ENCODE data around the gene EFCAB11. TPM values are rescaled to one million over a fixed set of nuclear protein-coding genes. Genes with fewer than 3 reads are reported as not detected.

EFCAB11 gene
- polyA plus RNA-seq, 3 donors, result 2.0 to 4.3 (median 2.1) TPM

- no peaks in the 10 kb centered on the region for H3K4me1 ChIP-seq (ENCODE audit: control insufficient read depth in 1 of 2, insufficient read depth in 2 of 2, low read length in 2 of 2)
- no peak overlapping the region for H2AFZ ChIP-seq (ENCODE audit: insufficient read depth, low read depth, low read length, poor library complexity, severe bottlenecking)
- H3K4me1 Mint-ChIP-seq, result peaks cover 2% of the 10 kb centered on the region
- H3K27ac Mint-ChIP-seq, result no peak overlapping the region
- H3K9me3 ChIP-seq (replicated peaks in 1 of 2; ENCODE audit: control insufficient read depth in 1 of 2, insufficient read depth in 1 of 2, low read length in 2 of 2), result no peaks in the 10 kb centered on the region
- H3K36me3 ChIP-seq (replicated peaks in 1 of 2; ENCODE audit: control insufficient read depth in 1 of 2, insufficient read depth in 2 of 2, low read length in 2 of 2), result no peaks in the 10 kb centered on the region
- no peaks in the 10 kb centered on the region for H4K20me1 ChIP-seq (ENCODE audit: insufficient read depth, low read length)
- DNase-seq, result no peak
- H3K79me2 ChIP-seq (ENCODE audit: insufficient read depth, low read length), result no peaks in the 10 kb centered on the region
- no peak overlapping the region for H3K4me3 ChIP-seq (replicated peaks in 1 of 3; ENCODE audit: low read depth in 2 of 3, low read length in 3 of 3)
- H3K36me3 Mint-ChIP-seq, result no peaks in the 10 kb centered on the region
- H3K27ac ChIP-seq (ENCODE audit: low read depth in 1 of 2, low read length in 2 of 2), result no peak overlapping the region
- peaks cover 0 to 3% (median 1%) of the 10 kb centered on the region in 3 donors for H3K27me3 Mint-ChIP-seq (ENCODE audit: low read depth in 3 of 3)
- no peak overlapping the region for H3K4me2 ChIP-seq (replicated peaks; ENCODE audit: extremely low read depth, low read length, poor library complexity, severe bottlenecking)
- intact Hi-C loops (cut with micrococcal nuclease), result no loop called here
- WGBS (ENCODE audit: insufficient coverage), result 64% methylated on average over 1 of the region's 1 CpG
- H3K27me3 ChIP-seq (ENCODE audit: control insufficient read depth in 2 of 2, insufficient read depth in 2 of 2, low read length in 2 of 2), result no peaks in the 10 kb centered on the region
- H3K9me3 Mint-ChIP-seq, result peaks cover 0 to 9% (median 4%) of the 10 kb centered on the region in 7 donors
- H3K9ac ChIP-seq (ENCODE audit: insufficient read depth, low read length, poor library complexity, severe bottlenecking), result no peak overlapping the region
- no peak for TF ChIP-seq CTCF (IDR thresholded peaks at IDR 0.05)
- no peak overlapping the region for H3K4me3 Mint-ChIP-seq
Measured at GRCh38 chr14:89844508-89844907, 110.0 kb downstream of the EFCAB11 start.

GRCh38 chr14:89842837-89843236 lies 111.7 kb downstream of the EFCAB11 start:
- no peak for DNase-seq
- Histone ChIP-seq H3K9ac (ENCODE audit: insufficient read depth, low read length, poor library complexity, severe bottlenecking) (no peak overlapping the region), H3K4me2 (replicated peaks; ENCODE audit: extremely low read depth, low read length, poor library complexity, severe bottlenecking) (no peak overlapping the region), H3K27ac (ENCODE audit: low read depth in 1 of 2, low read length in 2 of 2) (no peak overlapping the region), H3K4me1 (ENCODE audit: control insufficient read depth in 1 of 2, insufficient read depth in 2 of 2, low read length in 2 of 2) (no peaks in the 10 kb centered on the region), H3K4me3 (replicated peaks in 1 of 3; ENCODE audit: low read depth in 2 of 3, low read length in 3 of 3) (no peak overlapping the region), H3K9me3 (replicated peaks in 1 of 2; ENCODE audit: control insufficient read depth in 1 of 2, insufficient read depth in 1 of 2, low read length in 2 of 2) (no peaks in the 10 kb centered on the region), H2AFZ (ENCODE audit: insufficient read depth, low read depth, low read length, poor library complexity, severe bottlenecking) (no peak overlapping the region), H3K79me2 (ENCODE audit: insufficient read depth, low read length) (no peaks in the 10 kb centered on the region), H3K27me3 (ENCODE audit: control insufficient read depth in 2 of 2, insufficient read depth in 2 of 2, low read length in 2 of 2) (no peaks in the 10 kb centered on the region), H3K36me3 (replicated peaks in 1 of 2; ENCODE audit: control insufficient read depth in 1 of 2, insufficient read depth in 2 of 2, low read length in 2 of 2) (no peaks in the 10 kb centered on the region), H4K20me1 (ENCODE audit: insufficient read depth, low read length) (no peaks in the 10 kb centered on the region)
- WGBS (ENCODE audit: insufficient coverage), result 100% methylated on average over 1 of the region's 3 CpGs
- intact Hi-C loops (cut with micrococcal nuclease), result no loop called here
- no peak for TF ChIP-seq CTCF (IDR thresholded peaks at IDR 0.05)
- H3K4me3 Mint-ChIP-seq, result no peak overlapping the region
- peaks cover 2 to 13% (median 6%) of the 10 kb centered on the region in 7 donors for H3K9me3 Mint-ChIP-seq
- peaks cover 0 to 3% (median 1%) of the 10 kb centered on the region in 3 donors for H3K27me3 Mint-ChIP-seq (ENCODE audit: low read depth in 3 of 3)
- no peak overlapping the region for H3K27ac Mint-ChIP-seq
- H3K36me3 Mint-ChIP-seq, result no peaks in the 10 kb centered on the region
- peaks cover 2% of the 10 kb centered on the region for H3K4me1 Mint-ChIP-seq
